ENCODE results near the gene PLEKHA1.

PLEKHA1 gene

DNA sequence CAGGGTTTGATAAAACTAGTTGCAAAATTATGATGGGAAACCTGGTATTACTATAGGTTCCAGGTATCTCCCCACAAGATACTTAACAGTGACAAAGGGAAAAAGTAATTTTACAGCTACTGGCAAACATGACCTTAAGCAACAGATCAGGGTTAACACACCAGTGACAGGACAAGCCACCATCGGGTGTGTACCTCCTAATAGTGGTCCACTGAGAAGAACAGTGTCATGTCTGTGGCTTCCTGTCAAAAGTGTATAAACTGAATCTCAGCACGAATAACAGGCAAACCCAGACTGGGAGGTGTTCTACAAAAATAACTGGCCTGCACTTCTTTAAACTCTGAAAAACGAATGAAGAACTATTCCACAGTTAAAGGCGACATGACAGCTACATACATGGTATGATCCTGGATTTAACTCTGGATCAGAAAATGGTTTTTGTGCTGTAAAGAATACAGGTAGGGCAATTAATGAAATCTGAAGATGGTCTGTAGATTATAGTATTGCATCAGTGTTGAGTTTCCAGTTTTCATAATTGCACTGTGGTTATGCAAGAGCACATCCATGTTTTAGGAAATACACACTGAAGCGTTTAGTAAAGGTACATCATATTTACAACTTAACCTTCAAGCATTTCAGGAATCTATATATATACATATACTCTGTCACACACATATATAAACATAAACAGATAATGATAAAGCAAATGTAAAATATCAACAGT is 47.9 kb downstream of the PLEKHA1 start:
- DNase-seq (ENCODE audit: low read depth): no peak

DNA sequence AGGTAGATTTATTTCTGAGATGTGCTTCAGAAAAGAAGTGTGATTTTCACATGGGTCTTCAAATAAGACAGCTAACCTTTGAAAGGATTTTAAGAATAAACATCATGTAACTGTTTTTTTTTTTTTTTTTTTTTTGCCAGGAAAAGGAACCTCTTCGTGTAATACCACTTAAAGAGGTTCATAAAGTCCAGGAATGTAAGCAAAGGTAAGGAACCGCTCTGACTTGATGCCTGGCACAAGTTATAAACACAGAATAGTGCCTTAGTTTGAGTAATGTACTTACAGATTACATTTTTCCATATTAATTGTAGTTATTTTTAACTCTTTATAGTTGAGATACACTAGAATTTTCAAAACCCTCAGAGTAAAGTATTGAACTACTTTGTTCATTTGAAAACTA is 49.6 kb downstream of the PLEKHA1 start:
- no peak for DNase-seq (ENCODE audit: low read depth)

DNA sequence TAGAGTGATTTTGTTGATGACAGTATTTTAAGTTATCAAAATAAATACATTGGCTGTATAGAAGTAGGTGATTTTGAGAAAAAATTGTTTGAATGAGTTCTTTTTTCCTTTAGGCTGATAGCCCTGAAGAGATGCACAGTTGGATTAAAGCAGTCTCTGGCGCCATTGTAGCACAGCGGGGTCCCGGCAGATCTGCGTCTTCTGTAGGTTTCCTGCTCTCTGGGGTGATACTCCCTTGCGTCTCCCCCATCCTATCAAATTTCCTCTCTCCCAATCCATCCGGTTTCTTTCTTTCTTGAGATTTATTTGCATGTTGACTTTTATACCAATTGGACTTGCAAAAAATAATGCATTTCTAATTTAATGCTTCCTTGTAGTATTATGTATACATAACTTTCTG is 52.3 kb downstream of the PLEKHA1 start:
- DNase-seq (ENCODE audit: low read depth): no peak

- no peak for DNase-seq (ENCODE audit: low read depth)
Observed at GRCh38 chr10:122427280-122427679, 52.8 kb downstream of the PLEKHA1 start.

DNA sequence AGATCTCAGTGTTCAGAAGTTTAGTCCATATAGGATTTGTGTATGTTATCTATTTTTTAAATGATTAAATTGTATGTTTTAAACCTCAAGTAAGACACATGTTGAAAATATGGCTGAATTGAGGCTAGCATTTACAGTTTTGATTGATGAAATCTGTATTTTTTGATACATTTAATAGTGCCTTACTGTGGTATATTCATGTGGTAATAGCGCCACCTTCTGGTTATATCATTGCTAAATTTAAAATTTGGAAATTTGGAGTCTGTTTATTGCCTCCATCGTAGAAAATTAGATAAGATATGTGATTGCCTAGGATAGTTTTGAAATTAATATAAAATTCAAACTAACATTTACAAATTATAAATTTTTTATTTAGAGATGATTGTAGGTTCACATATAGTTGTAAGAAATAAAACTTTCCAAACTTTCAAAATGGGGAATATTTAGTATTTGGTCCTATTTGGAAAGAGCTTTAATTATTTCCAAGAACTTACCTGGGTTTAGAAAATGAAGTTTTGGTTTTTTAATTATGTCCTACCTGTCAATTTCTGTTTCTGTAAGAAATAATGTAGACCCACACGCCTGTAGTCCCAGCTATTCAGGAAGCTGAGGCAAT is 60.8 kb downstream of the PLEKHA1 start:
- DNase-seq (ENCODE audit: low read depth): no peak

GRCh38 chr10:122441961-122442360 is 67.5 kb downstream of the PLEKHA1 start:
- DNase-seq (ENCODE audit: low read depth): no peak

GRCh38 chr10:122445469-122445868 is 71.0 kb downstream of the PLEKHA1 start:
- DNase-seq (ENCODE audit: low read depth): no peak

DNA sequence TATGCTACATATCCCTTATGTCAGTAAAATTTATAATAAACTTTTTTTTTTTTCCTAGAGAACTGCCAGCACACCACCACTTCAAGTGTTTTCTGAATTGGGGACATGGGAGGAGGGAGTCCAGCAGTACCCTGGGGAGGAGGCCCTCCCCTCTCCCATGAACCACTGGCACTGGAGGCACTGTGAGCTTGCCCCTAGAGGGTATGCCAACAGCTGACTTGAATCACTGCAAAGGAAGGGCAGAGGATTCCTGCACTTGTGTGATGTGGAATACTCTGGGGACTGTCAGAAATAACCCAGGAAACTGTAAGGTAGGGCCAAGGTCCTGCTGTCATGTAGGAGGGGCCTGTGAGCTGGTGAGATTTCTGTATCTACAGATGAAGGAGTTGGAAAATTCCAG is 71.4 kb downstream of the PLEKHA1 start:
- no peak for DNase-seq (ENCODE audit: low read depth)

DNA sequence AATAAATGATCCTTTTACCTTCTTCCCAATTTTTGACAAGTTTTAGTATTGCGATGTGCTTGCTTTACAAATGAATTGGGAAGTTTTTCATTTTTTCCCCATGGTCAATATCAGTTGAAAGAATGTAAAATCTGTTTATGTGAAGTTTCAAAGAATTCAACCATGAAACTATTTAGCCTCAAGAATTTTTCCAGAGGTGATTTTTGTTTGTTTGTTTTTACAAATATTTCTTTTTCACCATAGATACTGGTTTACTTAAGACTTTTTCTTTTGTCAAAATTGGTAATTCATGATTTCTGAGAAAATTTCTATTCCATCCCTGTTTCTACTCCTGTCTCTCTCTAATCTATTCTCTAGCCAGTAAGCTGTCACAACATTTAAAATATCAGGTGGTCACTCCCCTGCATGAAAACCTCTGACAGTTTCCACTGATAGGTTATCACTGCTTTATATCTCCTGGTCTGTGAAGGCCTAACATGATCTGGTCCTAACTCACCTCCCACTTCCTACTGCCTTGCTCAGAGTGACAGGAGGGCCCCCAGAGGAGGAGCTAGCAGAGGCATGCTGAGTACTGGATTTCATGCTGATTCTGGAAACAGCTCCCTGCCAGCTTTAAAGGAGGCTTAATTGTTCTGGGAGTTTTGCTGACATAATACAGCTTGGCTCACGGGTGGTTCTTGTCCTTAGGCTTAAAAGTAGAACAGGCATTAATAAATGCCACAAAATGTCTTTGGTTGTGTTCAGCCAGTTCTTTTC is 72.3 kb downstream of the PLEKHA1 start:
- DNase-seq (ENCODE audit: low read depth): no peak

DNA sequence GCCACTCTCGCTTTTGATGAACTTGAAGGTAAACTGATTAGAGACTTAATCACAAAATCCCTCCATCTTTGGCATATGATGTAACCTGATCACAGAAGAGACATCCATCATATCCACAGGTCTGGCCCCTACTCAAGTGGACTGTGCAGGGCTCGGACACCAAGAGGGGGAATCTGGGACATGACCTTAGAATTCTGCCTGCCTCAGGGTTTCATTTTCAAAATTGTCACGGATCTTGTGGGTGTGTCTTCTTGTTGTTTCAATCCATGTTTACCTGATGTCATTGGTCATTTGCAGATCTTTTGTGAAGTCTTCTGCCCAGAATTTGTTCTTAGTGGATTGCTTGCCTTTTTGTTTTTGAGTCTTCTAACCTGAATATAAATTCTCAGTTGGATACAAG is 74.1 kb downstream of the PLEKHA1 start:
- DNase-seq (ENCODE audit: low read depth): no peak

DNA sequence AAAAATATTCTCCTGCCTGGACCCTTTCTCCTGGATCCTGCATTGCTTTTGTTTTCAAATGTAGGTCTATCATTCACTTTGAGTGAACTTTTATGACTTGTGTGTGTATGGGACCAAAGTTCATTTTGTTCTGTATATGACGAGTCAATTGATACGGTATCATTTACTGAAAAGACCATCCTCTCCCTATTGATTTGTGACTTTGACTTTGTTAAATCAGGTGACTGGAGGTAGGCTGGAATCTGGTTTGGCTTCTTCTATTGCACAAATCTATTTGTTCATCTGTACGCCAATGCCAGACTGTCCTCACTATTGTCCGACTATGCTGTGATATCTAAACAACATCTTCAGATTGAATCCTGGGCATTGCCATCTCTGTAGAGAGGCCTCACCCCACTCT is 74.6 kb downstream of the PLEKHA1 start:
- no peak for DNase-seq (ENCODE audit: low read depth)

DNA sequence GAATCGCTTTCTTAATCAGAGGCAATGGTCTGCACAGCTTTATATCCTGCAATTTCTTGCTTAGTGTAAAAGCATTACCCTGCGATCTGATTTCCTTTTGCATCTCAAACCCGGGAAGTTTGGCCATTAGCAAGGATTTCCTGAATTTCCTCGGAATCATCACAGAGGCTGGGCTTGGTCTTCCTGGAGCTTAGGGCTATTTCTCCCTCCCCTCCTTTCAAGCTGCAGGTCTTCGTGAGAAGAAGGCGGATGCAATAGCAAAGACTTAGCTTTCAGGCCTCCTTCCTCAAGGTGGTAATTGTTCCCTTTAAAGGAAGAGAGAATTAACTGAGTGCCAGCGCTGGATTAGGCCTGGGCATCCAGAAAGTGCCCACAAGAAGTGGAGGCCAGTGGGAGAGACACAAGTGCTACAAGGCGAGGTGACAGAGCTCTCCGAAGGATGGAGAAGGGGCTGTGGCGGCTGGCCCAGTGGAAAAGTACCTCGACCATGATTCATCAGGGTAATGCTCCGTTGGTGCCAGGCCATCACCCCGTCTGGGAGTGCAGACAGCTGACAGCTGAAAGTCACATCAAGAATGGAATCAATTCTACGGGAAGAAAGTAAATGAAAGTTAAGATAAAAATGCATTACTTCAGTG is 76.0 kb downstream of the PLEKHA1 start:
- DNase-seq (ENCODE audit: low read depth): no peak

- DNase-seq (ENCODE audit: low read depth): no peak
Observed at GRCh38 chr10:122454071-122454470, 79.6 kb downstream of the PLEKHA1 start.

DNA sequence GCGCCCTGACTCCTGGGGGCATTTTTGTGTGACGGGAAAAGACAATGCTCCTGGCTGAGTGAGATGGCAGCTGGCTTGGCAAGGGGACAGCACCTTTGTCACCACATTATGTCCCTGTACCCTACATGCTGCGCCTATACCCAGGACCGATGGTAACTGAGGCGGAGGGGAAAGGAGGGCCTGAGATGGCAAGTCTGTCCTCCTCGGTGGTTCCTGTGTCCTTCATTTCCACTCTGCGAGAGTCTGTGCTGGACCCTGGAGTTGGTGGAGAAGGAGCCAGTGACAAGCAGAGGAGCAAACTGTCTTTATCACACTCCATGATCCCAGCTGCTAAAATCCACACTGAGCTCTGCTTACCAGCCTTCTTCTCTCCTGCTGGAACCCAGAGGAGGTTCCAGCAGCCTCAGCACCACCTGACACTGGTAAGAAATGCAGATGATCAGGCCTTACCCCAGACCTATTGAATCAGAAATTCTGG is 80.1 kb downstream of the PLEKHA1 start, which contains the start of gene ARMS2:
ARMS2 (plus strand) TSS at position 51 of the 478 bp plus-strand sequence; CDS start at position 126, 75 bp downstream.
- DNase-seq (ENCODE audit: low read depth): no peak

DNA sequence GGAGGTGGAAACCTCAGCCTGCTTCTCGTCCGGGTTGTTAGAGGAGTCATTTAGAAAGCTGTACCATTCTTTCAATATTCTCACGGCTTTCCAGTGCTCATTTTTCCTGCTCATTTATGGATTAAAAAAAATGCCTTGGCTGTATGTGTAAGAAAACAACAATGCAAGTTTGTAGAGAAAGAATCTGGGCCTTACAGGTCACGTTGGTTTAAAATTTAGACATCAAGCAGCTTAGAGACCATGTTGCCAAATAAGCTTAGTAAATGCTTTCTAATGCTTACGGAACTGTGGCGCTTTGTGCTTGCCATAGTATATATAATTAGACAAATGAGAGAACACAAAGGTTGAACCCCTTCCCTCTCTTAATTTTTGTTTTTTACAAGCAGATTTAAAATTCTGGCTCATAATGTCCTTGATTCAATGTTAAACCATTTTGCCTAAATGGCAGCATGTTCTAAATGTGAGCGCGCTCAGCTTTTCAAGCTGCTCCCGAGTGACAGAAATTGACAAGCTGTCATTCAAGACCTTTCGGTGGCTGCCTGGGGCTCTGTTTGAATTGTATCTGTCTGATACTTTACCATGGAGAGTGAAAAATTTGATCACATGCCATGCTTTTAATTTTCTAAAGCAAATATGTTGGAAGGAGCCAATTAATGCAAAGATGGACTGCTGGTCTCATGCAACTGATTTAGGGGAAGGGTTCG is 81.0 kb downstream of the PLEKHA1 start:
- no peak for DNase-seq (ENCODE audit: low read depth)

DNA sequence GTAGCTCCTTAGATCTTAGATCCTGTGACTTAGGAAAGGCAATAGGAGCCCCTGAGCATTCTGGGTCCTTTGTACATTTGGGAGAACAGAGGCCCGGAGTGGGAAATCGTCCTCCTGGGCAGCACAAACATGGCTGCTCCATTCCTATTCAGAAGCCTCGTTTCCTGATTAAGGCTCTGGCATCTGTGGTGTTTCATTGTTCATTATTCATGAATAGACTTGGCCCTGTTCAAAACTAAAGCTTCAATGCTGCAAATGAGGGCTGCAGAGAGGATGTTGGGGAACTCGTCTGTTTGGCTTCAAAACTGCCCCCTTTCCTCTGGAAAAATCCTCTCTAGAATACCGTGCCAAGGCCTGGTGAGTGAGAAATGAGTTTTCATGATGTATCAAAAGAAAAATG is 83.4 kb downstream of the PLEKHA1 start:
- DNase-seq (ENCODE audit: low read depth): no peak

DNA sequence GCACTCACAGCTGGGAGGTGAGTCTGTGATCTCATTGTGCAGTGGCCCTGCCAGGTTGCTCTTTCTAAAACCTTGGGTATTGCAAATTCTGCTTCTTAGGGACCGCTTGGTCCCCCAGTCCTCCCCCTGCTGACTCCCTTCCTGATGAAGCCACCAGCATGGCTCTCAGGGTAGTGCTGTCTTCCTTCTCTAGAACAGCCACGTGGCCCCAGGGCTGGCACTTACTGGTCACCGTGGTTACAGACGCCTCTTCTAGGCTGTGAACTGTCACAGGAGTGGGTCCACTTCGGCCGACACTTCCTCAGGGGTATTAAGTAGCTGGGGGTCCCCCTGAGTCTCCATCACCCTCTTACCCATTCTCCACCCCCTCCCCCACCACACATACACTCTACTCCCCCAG is 84.2 kb downstream of the PLEKHA1 start:
- DNase-seq (ENCODE audit: low read depth): no peak

GRCh38 chr10:122459561-122460273 is 85.2 kb downstream of the PLEKHA1 start:
- DNase-seq (ENCODE audit: low read depth): no peak

- DNase-seq (ENCODE audit: low read depth): no peak
Observed at GRCh38 chr10:122460891-122461293, 86.4 kb downstream of the PLEKHA1 start.

DNA sequence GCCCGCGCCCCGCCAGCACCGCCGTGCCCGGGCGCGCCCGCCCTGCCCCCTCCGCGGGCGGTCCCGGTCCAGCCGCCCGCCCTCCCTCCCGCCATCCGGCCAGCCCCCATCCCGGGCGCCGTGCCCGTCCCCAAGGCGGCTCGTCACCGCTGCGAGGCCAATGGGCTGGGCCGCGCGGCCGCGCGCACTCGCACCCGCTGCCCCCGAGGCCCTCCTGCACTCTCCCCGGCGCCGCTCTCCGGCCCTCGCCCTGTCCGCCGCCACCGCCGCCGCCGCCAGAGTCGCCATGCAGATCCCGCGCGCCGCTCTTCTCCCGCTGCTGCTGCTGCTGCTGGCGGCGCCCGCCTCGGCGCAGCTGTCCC is 86.8 kb downstream of the PLEKHA1 start, which contains the start of gene HTRA1:
HTRA1 (plus strand) TSS at position 187 of the 362 bp plus-strand sequence; CDS start at position 287, 100 bp downstream.
- DNase-seq (ENCODE audit: low read depth): no peak
